Kidney tubule cell (primary cell): Measurements from ENCODE around the gene YDJC.
"Not testable (repeated sequence)": the region's sequence is repeated elsewhere in the genome, so short reads cannot be mapped to it uniquely, and the experiment has no call there.

Experiments
- DNase-seq: peaks from one replicate; pipeline ENCODE4 v3.0.0-alpha.2; 2018; ENCODE audit warnings: low spot score

YDJC gene, protein sequence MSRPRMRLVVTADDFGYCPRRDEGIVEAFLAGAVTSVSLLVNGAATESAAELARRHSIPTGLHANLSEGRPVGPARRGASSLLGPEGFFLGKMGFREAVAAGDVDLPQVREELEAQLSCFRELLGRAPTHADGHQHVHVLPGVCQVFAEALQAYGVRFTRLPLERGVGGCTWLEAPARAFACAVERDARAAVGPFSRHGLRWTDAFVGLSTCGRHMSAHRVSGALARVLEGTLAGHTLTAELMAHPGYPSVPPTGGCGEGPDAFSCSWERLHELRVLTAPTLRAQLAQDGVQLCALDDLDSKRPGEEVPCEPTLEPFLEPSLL

DNA sequence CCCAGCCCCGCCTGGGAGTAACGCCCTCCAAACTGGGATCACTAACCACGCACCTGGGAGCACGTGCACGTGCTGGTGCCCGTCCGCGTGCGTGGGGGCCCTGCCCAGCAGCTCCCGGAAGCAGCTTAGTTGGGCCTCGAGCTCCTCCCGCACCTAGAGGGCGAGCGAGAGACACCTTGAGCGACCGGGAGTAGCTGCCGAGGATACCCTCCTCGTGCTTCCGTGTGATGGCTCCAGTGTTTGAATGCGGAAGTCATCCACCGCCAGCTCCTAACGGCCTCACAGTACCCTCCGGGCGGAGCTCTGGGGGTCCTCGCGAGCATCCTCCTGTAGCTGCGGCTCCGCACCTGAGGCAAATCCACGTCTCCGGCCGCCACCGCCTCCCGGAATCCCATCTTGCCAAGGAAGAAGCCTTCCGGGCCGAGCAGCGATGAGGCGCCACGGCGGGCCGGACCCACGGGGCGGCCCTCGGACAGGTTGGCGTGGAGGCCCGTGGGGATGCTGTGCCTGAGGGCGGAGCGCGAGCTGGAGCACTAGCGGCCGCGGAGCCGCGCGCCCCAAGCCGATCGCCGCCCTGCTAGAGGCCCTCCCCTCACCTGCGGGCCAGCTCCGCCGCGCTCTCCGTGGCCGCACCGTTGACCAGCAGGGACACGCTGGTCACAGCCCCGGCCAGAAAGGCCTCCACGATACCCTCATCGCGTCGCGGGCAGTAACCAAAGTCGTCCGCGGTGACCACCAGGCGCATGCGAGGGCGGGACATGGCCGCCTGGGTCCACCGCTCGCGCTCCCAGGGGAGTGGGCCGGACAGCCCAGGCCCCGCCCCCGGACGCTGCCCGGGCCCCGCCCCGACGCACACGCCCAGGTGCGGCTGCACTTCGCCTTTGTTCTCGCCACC, at the start of gene YDJC:
Gene YDJC (minus strand): TSS at position 768 of the 895 bp plus-strand sequence. CDS start 8 bp downstream, at position 760.
- peak; percentile 96 for DNase-seq

GRCh38 chr22:21679383-21679782, 49.6 kb upstream of the YDJC start:
- DNase-seq = no peak

DNA sequence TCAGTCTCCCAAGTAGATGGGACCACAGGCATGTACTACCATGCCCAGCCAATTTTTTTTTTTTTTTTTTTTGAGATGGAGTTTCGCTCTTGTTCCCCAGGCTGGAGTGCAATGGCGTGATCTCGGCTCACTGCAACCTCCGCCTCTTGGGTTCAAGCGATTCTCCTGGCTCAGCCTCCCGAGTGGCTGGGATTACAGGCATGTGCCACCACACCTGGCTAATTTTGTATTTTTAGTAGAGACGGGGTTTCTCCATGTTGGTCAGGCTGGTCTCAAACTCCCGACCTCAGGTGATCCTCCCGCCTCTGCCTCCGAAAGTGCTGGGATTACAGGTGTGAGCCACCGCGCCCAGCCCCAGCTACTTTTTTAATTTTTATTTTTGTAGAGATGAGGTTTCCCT, 49.0 kb upstream of the YDJC start:
- not testable (repeated sequence) for DNase-seq

GRCh38 chr22:21677606-21678443, 48.0 kb upstream of the YDJC start:
- no peak for DNase-seq

- DNase-seq = peak; percentile 46
Measured at GRCh38 chr22:21674638-21675245, 44.9 kb upstream of the YDJC start.

GRCh38 chr22:21673534-21674321, 43.9 kb upstream of the YDJC start:
- no peak for DNase-seq

DNA sequence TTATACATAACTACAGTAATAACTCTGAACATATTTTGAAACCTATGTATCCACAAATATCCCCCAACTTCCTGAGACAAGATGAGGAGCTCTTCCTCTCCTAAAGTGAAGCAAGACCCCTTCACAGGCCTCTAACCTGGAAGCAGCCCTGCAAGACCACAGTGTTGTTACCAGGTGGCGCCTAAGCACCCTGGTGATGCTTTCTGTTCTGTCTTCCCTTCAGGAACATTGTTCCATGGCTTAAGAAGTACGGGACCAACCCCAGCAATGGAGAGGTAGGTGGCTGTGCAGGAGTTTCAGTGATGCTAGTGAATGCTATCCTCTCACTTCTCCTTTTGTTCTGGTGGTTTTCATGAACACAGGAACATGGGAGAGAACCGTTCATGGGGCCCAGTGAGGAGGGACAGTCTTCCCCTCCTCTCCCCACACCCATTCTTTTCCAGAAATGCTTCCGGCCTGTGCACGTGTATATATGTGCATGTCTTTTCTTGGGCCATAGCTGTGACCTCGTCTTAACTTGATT, 42.3 kb upstream of the YDJC start:
- DNase-seq = no peak

- peak; percentile 39 for DNase-seq
Measured at GRCh38 chr22:21669026-21669425, 39.2 kb upstream of the YDJC start.

DNA sequence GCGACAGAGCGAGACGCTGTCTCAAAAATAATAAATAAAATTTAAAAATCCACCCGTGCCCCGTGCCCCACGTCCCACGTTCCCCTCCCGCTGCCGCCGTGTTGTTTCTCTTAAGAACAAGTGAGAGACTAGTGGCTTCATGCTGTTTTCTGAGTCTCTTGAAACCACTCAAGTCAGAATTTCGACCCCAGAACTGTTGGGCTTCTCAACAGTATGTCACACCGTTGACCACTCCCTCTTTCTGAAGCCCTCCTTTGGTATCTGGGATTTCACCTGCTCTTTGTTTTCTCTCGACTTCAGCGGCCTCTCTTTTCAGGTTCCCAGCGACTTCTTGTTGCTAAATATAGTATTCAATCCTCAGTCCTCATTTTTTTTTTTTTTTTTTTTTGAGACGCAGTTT, 37.0 kb upstream of the YDJC start:
- DNase-seq = no peak

GRCh38 chr22:21665047-21665851, 35.4 kb upstream of the YDJC start:
- DNase-seq = no peak

DNA sequence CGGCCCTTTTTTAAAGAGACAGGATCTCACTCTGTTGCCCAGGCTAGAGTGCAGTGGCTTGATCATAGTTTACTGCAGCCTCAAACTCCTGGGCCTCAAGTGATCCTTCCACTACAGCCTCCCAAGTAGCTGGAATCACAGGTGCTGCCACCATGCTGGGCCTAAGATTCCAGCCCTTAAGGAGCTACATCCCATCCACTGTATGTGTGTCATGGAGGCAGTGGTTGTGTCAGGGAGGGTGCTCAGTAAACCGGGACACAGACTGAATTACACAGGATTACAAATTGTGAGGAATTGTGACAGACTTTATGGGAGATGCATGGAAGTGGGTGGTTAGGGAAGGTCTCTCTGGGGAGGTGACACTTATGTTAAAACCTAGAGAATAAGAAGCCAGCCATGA, 33.9 kb upstream of the YDJC start:
- DNase-seq = no peak

DNA sequence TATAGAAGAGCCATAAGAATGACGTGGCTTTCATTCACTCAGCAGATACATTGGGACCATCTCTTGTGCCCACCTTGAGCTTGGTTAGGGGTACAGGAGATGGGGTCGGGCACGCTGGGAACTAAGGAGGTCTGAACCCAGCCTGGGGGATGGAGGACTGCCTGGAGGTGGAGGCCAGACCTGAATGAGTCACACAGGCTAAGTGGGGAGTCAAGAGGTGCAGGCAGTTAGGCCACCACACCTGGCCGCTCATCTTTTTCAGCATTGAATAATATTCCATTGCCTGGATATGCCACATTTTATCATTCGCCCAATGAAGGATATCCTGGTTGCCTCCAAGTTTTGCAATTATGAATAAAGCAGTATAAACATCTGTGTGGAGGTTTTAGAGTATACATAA, 32.2 kb upstream of the YDJC start:
- DNase-seq = no peak

DNA sequence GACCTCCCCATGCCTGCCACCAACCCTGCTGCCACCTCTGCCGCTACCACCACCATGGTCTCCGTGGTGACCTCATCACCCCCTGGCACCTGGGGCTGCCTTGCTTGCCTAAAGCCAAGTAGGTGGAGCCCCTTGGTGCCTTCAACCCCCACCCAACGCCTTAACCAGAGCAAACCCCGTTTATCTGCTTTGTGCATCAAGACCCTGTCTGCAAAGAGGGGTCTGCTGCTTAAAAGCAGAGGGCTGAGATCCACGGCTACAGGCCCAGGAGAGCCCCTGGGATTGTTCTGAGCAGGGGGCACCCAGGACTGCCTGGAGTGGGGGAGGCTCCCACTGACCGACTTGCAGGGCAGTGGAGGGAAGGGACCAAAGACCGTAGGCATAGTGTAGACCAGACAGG, 31.1 kb upstream of the YDJC start:
- no peak for DNase-seq

- no peak for DNase-seq
Measured at GRCh38 chr22:21659864-21660525, 30.2 kb upstream of the YDJC start.

- DNase-seq = peak; percentile 69
Measured at GRCh38 chr22:21657360-21658032, 27.7 kb upstream of the YDJC start.

DNA sequence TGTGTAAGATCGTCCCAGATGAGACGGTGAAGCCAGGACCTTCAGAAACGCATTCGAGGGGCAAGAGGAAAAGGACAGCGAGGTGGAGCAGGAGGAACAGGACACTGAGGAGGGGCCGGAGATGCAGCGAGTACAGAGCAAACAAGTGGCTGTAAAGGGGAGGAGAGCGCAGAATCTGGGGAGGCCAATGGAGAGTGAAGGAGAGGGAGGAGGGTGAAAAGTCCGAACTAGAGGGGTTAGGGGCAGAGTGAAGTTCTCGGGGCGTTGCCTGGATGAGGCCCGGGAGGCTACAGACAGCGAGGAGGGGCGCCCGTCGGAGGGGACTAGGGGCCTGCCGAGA, 27.2 kb upstream of the YDJC start:
- DNase-seq = no peak

DNA sequence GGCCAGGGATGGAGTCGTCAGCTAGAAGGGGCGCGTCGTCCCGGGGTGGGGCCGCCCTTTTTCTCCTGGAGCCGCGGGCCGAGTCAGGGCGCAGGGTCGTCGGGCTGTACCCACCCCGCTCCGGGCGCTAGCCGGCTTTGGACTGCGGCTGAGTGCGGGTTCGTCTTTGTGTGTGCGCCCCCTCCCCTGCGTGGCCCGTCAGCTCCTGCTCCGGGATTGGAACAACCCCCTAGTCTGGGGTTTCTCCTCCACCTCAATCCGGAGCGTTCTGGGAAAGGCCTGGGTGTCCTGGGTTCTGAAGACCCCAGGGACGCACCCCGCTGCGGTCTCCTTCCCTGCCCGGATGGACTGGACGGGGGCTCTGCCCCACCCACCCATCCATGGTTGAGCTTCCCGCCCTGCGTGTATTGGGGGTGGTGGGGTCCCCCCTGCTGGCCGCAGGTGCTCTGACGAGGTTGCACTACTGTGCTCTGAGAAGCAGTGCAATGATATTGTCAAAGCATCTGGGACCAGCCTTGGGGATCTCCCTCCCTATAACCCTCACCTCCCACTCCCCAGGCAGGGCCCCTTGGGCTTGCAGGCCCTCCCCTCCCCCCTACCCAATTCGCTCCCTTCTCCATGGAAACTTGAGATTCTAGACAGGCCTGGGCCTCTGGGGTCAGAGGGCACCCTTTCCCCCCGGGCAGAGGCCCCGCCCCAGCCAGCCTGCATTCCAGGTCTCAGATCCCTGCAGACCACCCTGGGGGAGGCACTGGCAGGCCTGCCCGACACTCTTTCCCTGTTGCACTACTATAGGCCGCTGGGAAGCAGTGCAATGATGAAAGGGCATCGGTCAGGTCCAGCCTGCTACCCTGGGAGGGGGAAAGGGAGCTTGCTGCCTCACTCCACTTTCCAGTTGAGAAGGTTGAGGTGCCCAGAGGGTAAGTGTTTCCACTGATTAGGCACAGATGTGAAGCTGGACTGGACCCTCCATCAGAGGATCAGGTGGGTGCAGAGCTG, 23.0 kb upstream of the YDJC start:
- DNase-seq = no peak
